GM18951 (cell line): ENCODE data around the gene KATNIP.

Source experiments
- POLR2A ChIP-seq: IDR thresholded peaks from 4 replicates; pipeline ENCODE4 v1.6.1; 2011; ENCODE audit warnings: mild to moderate bottlenecking; ENCODE audit not compliant: insufficient read length, insufficient read depth; ENCODE audit errors: extremely low read depth
- in situ Hi-C: fragments of 300-500 bp; cut with MboI; formaldehyde crosslinking; loops from one replicate; pipeline ENCODE4 v1.12.0; 2022; ENCODE audit warnings: low sequenced_read_pairs, mixed read lengths, inconsistent platforms; ENCODE audit not compliant: unreplicated experiment

KATNIP gene

DNA sequence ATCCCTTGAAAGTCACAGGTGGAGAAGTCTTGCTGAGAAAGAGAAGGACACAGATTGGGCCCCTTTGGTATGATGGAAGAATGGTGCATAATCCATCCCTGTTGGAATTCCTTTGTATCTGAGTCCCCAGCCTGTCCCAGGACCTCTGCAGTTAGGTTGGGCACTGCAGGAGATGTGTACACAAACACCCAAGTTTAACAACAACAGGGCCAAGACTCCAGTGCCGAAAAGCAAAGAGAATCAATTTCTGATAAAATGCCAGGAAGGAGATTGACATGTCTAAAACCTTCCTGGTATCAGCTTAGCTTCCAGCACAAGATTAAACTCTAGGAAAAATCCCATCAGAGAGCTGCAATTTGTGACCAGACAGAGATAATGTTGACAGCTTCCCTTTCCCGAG is 32.9 kb downstream of the KATNIP start:
- TF ChIP-seq POLR2A, result no peak
- in situ Hi-C loops, result no loop called here

DNA sequence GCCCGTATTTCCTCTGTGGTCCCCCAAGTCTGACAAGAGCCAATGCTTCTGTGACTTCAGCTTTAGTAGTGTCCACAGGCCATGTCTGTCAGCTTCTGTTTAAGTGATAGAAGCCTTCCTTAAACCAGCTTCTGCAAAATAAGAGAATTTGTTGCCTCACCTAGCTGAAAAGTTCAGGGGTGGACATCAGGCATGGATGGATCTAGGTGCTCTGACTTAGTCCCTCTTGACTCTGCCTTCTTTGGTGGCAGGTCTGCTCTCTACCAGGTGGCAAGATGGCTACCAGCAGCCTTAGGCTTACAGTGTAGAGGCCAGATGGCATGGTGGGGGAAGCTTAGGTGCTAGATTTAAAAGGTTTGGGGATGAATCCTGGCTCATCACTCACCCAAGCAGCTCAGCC is 33.7 kb downstream of the KATNIP start:
- TF ChIP-seq POLR2A, result no peak
- in situ Hi-C loops, result no loop called here

DNA sequence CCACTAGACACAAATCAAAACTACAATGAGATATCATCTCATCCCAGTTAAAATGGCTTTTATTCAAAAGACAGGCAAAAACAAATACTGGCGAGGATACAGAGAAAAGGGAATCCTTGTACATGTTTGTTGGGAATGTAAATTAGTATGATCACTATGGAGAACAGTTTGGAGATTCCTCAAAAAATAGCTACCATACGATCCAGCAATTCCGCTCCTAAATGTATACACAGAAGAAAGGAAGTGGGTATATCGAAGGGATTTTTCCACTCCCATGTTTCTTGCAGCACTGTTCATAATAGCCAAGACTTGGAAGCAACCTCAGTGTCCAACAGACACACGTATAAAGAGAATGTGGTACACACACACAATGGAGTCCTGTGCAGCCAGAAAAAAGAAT is 35.3 kb downstream of the KATNIP start:
- in situ Hi-C loops, result no loop called here
- no peak for TF ChIP-seq POLR2A

DNA sequence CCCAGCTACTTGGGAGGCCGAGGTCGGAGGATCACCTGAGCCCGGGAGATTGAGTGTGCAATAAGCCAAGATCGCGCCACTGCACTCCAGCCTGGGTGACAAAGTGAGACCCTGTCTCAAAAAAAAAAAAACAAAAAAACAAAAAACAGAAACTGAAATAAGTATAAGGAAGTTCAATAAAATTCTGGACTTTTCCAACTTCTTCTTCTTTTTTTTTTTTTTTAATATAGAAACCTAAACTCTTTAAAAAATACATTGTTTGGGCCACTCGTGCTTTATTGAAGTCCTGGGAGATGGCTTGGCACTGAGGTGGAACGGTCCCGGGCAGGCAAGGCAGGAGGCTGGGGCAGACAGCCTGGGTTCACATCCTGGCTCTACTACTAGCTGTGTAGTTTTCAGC is 36.8 kb downstream of the KATNIP start:
- TF ChIP-seq POLR2A, result no peak
- in situ Hi-C loops, result no loop called here

DNA sequence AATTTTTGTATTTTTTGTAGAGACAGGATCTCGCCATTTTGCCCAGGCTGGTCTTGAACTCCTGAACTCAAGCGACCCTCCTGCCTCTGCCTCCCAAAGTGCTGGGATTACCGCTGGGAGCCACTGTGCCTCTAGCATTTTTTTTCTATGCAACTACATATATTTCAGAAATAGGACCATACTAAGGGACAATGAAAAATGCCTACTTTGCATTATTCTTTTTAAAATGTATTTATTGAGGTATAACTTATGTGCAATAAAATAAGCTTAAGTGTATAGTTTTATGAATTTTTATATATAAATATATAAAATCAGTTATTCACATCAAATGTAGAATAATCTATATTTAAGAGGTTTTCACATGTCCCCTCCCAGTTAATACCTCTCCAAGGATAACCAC is 38.1 kb downstream of the KATNIP start:
- in situ Hi-C loops, result no loop called here
- no peak for TF ChIP-seq POLR2A

DNA sequence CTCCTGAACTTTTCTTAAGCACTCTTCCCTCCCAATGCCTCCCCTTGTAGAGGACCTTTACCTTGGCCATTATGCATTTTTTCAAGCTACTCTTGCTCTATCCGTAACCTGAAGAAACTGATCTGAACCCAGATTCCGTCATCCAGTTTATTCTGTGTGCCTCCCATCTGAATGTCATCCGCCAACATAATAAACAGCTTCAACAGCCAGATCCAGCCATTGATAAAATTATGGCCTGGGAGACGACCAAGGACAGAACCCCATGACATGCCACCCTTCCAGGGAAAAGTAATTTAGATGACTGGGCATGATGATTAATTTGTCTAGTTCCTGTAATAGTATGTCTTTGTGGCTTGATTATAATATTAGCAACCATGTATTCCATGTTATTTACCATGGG is 41.9 kb downstream of the KATNIP start:
- no peak for TF ChIP-seq POLR2A
- in situ Hi-C loops, result no loop called here

DNA sequence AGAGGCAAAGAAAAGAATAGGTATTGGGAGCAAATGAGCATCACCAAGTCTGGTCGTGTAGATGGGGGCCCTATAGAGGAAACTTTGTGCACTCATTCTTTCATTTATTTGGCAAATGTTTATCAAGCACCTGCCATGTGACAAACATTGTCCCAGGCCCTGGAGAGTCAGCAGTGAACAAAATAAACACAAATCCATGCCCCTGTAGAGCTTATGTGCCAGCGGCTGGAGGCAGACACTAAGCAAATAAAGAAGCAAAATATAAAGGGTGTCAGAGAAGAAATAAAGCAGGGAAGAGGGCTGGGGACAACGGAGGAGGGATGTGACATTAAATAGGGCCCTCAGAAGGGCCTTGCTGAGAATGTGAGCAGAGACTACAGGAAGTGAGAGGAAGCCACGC is 45.5 kb downstream of the KATNIP start:
- TF ChIP-seq POLR2A, result no peak
- in situ Hi-C loops, result no loop called here

DNA sequence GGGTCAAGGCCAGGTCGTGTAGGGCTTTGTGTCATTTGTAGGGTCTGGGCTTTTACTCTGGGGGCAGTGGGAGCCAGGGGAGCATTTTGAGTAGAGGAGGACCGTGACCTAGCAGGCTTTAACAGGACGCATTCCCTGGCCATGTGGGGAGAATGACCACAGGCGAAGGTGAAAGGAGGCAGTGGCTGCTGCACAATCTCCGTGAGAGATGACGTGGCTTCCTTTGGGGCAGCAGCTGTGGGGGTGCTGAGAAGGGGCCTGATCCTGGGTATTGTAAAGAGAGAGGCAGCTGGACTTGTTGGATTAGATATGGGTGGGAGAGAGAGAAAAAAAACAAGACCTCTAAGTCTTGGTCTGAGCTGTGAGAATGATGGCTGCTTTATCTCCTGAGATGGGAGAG is 46.0 kb downstream of the KATNIP start:
- TF ChIP-seq POLR2A, result no peak

DNA sequence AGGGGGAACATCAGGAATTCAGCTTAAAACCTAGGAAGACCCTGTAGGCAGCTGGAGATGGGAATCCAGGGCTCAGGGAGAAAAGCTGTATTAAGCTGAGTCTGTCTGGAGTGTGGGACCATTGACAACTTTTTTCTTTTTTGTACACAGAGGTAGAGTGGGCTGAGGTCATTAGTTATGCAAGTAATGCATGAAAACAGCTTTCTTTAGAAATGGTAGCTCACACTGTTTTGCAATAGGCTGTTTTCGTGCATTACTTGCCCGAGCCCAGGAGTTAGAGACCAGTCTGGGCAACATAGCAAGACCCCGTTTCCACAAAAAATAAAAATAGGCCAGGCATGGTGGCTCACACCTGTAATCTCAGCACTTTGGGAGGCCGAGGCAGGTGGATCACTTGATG is 46.5 kb downstream of the KATNIP start:
- in situ Hi-C loops, result no loop called here
- TF ChIP-seq POLR2A, result no peak

More for the DNA sequence above, 46.0 kb downstream of the KATNIP start:
- in situ Hi-C loops, result no loop called here

DNA sequence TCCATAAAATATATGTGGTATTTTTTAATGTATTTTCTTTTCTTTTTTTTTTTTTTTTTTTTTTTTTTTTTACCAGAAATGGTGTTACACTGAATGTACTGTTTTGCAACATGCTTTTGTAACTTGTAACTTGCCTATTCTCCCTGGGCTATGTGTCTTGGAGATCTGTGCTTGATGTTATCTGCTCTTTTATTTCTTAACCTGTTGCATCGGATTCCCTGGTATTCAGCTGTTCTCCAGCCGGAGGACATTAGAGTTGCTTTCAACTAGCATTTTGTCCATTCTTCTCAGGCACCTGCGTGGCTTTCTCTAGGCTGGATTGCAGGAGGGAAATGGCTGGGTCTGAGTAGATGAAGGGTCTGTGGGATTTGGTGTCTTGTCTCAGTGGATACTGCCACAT is 47.4 kb downstream of the KATNIP start:
- no peak for TF ChIP-seq POLR2A
- in situ Hi-C loops, result no loop called here

DNA sequence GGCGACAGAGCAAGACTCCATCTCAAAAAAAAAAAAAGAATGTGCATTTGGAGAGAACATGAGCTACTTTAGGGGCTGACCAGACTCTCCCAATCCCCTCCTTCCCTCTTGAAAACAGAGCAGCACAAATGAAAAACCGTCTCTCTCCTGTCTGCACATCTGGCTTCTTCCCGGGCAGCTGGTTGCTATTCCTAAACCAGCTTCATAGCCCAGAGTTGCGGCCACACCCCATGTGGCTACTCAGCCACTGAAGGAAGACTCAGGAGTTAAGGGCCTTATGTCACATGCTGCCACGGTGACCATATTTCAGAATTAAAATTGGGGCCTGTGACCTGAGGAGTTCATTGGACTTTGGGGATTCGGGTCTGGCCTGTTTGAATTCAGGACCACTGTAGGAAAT is 48.3 kb downstream of the KATNIP start:
- in situ Hi-C loops, result no loop called here
- TF ChIP-seq POLR2A, result no peak

DNA sequence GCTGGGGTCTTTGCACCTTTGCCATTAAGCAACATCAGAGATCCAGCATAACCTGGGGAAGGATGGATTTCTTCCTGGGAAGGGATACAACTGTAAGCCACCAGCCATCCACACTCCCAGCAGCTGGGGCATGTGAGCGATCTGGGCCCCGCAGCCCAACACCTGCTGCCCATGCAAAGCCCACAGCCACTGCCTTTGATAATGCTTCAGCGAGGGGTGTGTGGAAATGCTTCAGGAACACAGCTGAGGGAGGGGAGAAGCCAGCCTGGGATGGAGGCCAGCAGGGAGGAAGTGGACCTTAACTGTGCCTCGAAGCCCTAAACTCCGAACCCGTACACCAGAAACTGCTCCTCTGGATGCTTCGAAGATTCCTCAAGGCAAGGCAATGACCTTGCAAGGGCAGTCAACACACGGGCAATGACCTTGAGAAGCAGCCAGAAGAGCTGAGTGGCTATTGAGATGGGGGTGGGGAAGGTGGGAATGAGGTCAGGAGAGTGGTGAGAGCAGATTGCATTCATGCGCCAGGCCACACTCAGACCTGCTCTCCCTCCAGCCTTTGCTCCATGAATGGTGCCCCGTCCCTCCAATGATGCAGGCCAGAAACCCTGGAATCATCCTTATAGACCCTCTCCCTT is 49.1 kb downstream of the KATNIP start:
- TF ChIP-seq POLR2A, result no peak
- in situ Hi-C loops, result no loop called here

DNA sequence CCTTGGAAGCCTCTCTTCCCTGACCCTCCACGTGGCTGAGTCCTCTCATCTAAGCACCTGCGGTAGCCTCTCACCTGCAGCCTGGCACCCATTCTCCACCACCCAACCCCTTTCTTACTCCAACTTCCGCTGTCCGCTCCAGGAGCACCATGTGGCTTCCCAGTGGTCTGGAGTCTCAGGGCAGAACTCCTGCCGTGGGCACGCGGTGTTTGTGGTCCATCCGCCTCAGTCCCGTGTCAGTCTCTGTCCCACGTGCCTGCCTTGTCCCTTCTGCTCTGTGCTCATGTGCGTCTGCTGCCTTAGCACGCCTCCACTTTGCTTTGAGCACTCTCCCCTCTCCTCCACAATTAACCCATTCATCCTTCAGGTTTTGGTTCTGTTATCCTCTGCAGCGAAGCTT is 49.7 kb downstream of the KATNIP start:
- no peak for TF ChIP-seq POLR2A
- in situ Hi-C loops, result no loop called here
